Chondrocyte (in vitro differentiated cells): ENCODE measurements around the gene CAMK2D. TPM values are rescaled to one million over a fixed set of nuclear protein-coding genes. Genes with fewer than 3 reads are reported as not detected.
A peak's percentile ranks its signal among the peaks of the same experiment; 100 is the strongest.

Experiments used
- DNase-seq: peaks from one replicate; pipeline ENCODE4 v3.0.0; 2021; ENCODE audit warnings: mixed read lengths, low spot score
- H3K27ac Mint-ChIP-seq: one replicate; pipeline ENCODE4 v1.8.0; 2021; ENCODE audit warnings: mild to moderate bottlenecking, moderate library complexity, mixed read lengths; ENCODE audit not compliant: unreplicated experiment
- H3K27me3 Mint-ChIP-seq: 2 replicates; pipeline ENCODE4 v1.8.0; 2021; ENCODE audit warnings: low read depth, mixed read lengths
- H3K36me3 Mint-ChIP-seq: 2 replicates; pipeline ENCODE4 v1.8.0; 2021; ENCODE audit warnings: low read depth, mixed read lengths
- H3K4me1 Mint-ChIP-seq: 2 replicates; pipeline ENCODE4 v1.8.0; 2021; ENCODE audit warnings: low read depth, mild to moderate bottlenecking, mixed read lengths
- H3K4me3 Mint-ChIP-seq: one replicate; pipeline ENCODE4 v1.8.0; 2021; ENCODE audit warnings: mild to moderate bottlenecking, moderate library complexity, mixed read lengths; ENCODE audit not compliant: unreplicated experiment
- H3K9me3 Mint-ChIP-seq: 2 replicates; pipeline ENCODE4 v1.8.0; 2021; ENCODE audit warnings: low read depth, mixed read lengths
- total RNA-seq: library from RNA; stranded (reverse); gene quantifications from 3 replicates; pipeline ENCODE4 v1.2.1, GENCODE V29; 2021
- TF ChIP-seq, protein P1 (sequence below): fragments of 200-600 bp; sonication (generic); IDR thresholded peaks from 2 replicates; pipeline ENCODE4 v1.5.0; 2021; ENCODE audit warnings: antibody characterized with exemption, mild to moderate bottlenecking, moderate library complexity

CAMK2D gene
- total RNA-seq, 1 donor from 2014 or later = 73.7 TPM

DNA sequence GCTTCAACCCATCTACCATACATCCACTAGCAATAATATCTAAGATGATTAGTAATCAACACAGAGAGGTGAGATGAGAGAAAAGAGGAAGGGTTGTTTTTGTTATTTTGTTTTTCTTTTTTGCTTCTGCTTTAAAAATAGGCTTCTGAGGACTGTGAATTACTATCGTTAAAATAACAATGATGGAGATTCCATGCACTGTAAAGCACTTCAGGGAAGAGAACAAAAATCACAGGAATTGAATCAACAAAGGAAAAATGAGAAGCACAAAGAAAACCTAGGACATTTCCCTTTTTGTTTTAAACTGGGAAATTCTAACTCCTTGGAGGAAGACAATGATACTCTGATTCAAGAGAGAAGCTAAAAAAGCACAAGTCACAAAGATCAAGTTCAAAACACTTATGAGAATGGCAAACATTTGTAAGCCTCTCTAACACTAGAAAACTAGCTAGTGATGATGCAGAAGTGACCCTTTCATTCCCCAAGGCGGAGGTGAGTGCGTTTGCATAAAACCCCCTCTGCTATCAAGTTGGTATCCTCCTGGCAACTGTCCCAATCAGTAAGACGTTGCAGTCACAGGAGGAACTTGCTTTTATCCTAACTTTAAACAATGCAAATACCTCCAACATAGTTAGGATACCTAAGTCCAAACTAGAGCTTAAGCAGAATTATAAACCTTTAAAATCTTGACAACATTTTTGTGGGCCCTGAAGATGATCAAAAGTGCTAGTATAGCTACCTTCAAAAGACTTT lies 308.5 kb downstream of the CAMK2D start:
- no peak for DNase-seq
- Mint-ChIP-seq H3K36me3 (peaks cover 29% of the 10 kb centered on the region), H3K4me1 (peaks cover 18% of the 10 kb centered on the region), H3K9me3 (no peaks in the 10 kb centered on the region), H3K27ac (peak overlapping the region; percentile 75), H3K4me3 (no peak overlapping the region), H3K27me3 (no peaks in the 10 kb centered on the region)
- TF ChIP-seq, protein P1, sequence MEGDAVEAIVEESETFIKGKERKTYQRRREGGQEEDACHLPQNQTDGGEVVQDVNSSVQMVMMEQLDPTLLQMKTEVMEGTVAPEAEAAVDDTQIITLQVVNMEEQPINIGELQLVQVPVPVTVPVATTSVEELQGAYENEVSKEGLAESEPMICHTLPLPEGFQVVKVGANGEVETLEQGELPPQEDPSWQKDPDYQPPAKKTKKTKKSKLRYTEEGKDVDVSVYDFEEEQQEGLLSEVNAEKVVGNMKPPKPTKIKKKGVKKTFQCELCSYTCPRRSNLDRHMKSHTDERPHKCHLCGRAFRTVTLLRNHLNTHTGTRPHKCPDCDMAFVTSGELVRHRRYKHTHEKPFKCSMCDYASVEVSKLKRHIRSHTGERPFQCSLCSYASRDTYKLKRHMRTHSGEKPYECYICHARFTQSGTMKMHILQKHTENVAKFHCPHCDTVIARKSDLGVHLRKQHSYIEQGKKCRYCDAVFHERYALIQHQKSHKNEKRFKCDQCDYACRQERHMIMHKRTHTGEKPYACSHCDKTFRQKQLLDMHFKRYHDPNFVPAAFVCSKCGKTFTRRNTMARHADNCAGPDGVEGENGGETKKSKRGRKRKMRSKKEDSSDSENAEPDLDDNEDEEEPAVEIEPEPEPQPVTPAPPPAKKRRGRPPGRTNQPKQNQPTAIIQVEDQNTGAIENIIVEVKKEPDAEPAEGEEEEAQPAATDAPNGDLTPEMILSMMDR = no peak

DNA sequence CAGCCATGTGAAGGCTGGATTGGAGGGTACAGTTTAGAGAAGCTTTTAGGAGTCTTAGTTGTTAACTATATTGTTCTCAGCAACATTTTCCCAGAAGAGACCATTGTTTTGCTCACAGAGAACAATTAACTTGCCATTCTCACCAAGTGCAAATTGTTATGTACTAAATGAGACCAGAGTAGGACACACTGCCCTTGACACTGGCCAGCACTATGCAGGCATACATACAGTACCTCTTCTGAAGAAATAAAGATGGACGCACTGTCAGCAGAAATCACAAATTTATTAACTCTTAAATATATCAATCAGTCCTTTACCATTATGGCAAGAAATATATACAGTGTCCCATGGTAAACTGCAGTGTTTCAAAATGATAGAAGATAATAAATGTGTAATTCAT lies 309.4 kb downstream of the CAMK2D start:
- DNase-seq = no peak
- TF ChIP-seq, protein P1 = no peak

DNA sequence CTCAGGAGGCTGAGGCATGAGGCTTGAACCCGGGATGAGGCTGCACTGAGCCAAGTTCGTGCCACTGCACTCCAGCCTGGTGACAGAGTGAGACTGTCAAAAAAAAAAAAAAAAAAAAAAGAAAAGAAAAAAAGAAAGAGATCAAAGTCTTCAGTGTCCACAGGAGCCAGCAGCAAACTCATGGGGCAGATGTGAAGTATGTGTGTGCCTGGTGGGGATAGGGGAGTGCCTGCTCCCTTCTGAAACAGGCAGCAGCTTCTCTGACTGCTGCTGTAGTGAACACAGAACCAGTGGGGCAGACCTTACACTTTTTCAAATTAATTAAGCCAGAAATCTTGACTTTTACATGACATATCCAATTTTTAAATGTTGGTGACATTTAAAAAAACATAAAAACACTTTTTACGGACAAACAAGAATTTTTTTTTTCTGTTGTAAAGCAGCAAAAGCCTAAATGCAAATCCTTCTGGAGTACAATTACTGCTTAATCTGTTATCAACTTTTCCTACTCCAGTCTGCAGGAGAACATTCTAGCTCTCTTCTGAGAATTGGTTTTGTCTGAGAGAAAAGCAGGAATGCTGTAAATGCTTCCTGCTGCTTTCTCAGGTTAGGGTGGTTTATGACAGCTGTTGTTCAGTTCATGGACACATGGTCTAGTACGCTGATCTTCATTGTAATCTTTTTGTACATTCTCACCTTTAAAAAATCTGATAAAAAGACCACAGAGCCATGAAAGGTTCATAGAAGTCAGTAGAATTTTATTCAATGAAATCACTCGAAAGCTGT lies 311.1 kb downstream of the CAMK2D start:
- H3K36me3 Mint-ChIP-seq = peaks cover 18% of the 10 kb centered on the region

More for the DNA sequence above, 309.4 kb downstream of the CAMK2D start:
- Mint-ChIP-seq H3K4me3 (no peak overlapping the region), H3K4me1 (peaks cover 14% of the 10 kb centered on the region), H3K9me3 (peaks cover 1% of the 10 kb centered on the region), H3K27ac (no peak overlapping the region), H3K36me3 (peaks cover 22% of the 10 kb centered on the region), H3K27me3 (no peaks in the 10 kb centered on the region)

DNA sequence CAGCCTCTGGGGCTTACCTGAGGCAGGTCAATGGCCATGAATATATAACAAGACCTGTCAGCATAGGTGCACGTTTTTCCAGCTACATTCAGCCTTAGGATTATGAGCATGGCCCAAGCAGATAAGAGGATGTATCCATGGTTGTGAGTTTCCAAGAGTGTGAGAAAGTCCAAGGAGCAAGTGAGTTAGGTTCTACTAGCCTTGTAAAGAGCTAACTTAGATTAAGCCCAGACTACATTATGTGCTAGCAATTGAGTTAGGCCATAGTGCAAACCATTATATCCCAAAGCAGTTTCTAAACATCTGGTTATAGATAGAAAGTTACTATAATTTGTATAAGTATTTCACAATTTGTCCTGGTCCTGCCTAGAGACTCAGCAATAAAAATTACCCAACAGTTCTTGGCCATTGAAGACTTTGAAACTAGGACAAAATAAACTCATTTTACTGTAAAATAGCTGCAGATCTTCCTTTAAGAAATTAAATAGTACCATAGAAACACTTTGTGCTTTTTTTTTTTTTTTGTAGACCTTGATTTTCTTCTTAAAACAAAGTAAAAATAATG lies 312.0 kb downstream of the CAMK2D start:
- no peak overlapping the region for H3K4me3 Mint-ChIP-seq
- peaks cover 34% of the 10 kb centered on the region for H3K4me1 Mint-ChIP-seq
- peaks cover 2% of the 10 kb centered on the region for H3K9me3 Mint-ChIP-seq
- DNase-seq = no peak
- H3K27ac Mint-ChIP-seq = no peak overlapping the region
- H3K27me3 Mint-ChIP-seq = no peaks in the 10 kb centered on the region
- TF ChIP-seq, protein P1 = no peak
- peaks cover 18% of the 10 kb centered on the region for H3K36me3 Mint-ChIP-seq

More for the DNA sequence above, 311.1 kb downstream of the CAMK2D start:
- H3K27ac Mint-ChIP-seq = no peak overlapping the region
- H3K9me3 Mint-ChIP-seq = peaks cover 2% of the 10 kb centered on the region
- peaks cover 24% of the 10 kb centered on the region for H3K4me1 Mint-ChIP-seq
- TF ChIP-seq, protein P1 = no peak
- no peak overlapping the region for H3K4me3 Mint-ChIP-seq
- no peaks in the 10 kb centered on the region for H3K27me3 Mint-ChIP-seq
- no peak for DNase-seq

DNA sequence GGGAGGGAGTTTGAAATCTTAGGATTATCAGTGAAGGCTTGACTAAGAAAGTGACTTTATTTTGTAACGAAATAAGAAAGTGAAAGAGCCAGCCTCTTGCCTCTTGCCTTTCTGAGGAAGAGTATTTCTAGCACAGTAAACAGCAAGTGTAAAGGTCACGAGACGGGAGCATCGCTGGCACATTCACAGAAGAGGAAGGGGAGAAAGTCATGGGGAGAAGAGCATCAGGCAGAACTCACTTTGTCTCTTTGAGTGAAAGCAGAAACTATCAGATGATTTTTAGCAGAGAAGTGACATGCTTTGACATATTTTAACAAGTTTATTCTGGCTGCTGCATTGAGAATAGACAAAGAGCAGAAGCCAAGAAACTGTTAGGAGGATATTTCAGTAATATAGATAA lies 313.8 kb downstream of the CAMK2D start:
- TF ChIP-seq, protein P1 = no peak
- Mint-ChIP-seq H3K4me1 (peaks cover 33% of the 10 kb centered on the region), H3K27me3 (no peaks in the 10 kb centered on the region), H3K9me3 (peaks cover 2% of the 10 kb centered on the region), H3K4me3 (no peak overlapping the region), H3K27ac (no peak overlapping the region), H3K36me3 (peaks cover 9% of the 10 kb centered on the region)
- DNase-seq = no peak
